ENCODE data around the gene CCDC93. TPM values are rescaled to one million over a fixed set of nuclear protein-coding genes. Genes with fewer than 3 reads are reported as not detected.

CCDC93 gene
- polyA plus RNA-seq (13.6 to 21.3 TPM (median 16.2 TPM) in 3 replicates), polyA minus RNA-seq (11.5 to 23.6 TPM (median 14.7 TPM) in 3 replicates)
- polyA plus RNA-seq (2011; ENCODE audit: low read depth) = 217 TPM
- polyA plus RNA-seq (2011; cell fraction: cytosol; rRNA removed) = 8.3 and 11.4 TPM in 2 replicates
- 51.6 and 61.6 TPM in 2 replicates for polyA plus RNA-seq (2011; cell fraction: nucleus; rRNA removed)
- polyA plus RNA-seq (2012; ENCODE audit: low replicate concordance) = 11.0 and 15.6 TPM in 2 replicates
- 11.3 TPM for polyA minus RNA-seq (2011; cell fraction: cytosol; rRNA and poly(A)+ RNA removed)
- polyA minus RNA-seq (2011; cell fraction: nucleus; rRNA and poly(A)+ RNA removed) = 23.7 and 53.8 TPM in 2 replicates

- H3K4me3 ChIP-seq (ENCODE audit: control insufficient read depth in 2 of 3, extremely low read depth in 1 of 3, insufficient read depth in 2 of 3, low read depth in 1 of 3, low read length in 3 of 3) = peak within 1 kb of the TSS; percentile 87 to 99 (median 97)
- peak within 1 kb of the TSS; percentile 99 for H3K4me2 ChIP-seq (ENCODE audit: control insufficient read depth, extremely low read depth, insufficient read depth, low read depth, low read length)
- no peaks in the 10 kb centered on the region for H4K20me1 ChIP-seq (ENCODE audit: control insufficient read depth, extremely low read depth, insufficient read depth, low read length)
- peak within 1 kb of the TSS; percentile 89 for H3K9ac ChIP-seq (ENCODE audit: control insufficient read depth, extremely low read depth, insufficient read depth, low read length)
- peak within 1 kb of the TSS; percentile 86 for H3K27ac ChIP-seq (ENCODE audit: control insufficient read depth, insufficient read depth, low read length)
- H3K9me1 ChIP-seq (ENCODE audit: control insufficient read depth, extremely low read depth, insufficient read depth, low read length) = no peaks in the 10 kb centered on the region
- DNase-seq (ENCODE audit: low read depth, low spot score) (peak; percentile 9), FAIRE-seq (no peak)
- peaks cover 48% of the 10 kb centered on the region for H3K79me2 ChIP-seq (ENCODE audit: control insufficient read depth, insufficient read depth, low read length)
- H3K4me1 ChIP-seq (ENCODE audit: control insufficient read depth, extremely low read depth, insufficient read depth, low read length) = peaks cover 5% of the 10 kb centered on the region
- no peak for TF ChIP-seq CTCF (optimal IDR thresholded peaks at IDR 0.05 in 1 of 3, IDR thresholded peaks at IDR 0.05 in 1 of 3, conservative IDR thresholded peaks at IDR 0.05 in 1 of 3; ENCODE audit: extremely low read depth in 1 of 3, insufficient read depth in 2 of 3, low read length in 3 of 3)
- no peak for TF ChIP-seq EZH2 (IDR thresholded peaks at IDR 0.05; ENCODE audit: low read length)
- dilution Hi-C loops (cut with MboI; ENCODE audit: extremely low pct_ligation_motif_present, low sequenced_read_pairs) = no loop called here
- peaks cover 0 to 4% of the 10 kb centered on the region in 2 experiments for H3K36me3 ChIP-seq (ENCODE audit: control insufficient read depth in 2 of 2, extremely low read depth in 1 of 2, insufficient read depth in 2 of 2, low read length in 2 of 2)
- peak within 1 kb of the TSS; percentile 99 for H2AFZ ChIP-seq (ENCODE audit: control insufficient read depth, low read length)
- H3K9me3 ChIP-seq (ENCODE audit: control insufficient read depth, low read depth, low read length) = no peaks in the 10 kb centered on the region
- no peaks in the 10 kb centered on the region for H3K27me3 ChIP-seq (ENCODE audit: control insufficient read depth, extremely low read depth, insufficient read depth, low read length)
These were observed at the start of gene CCDC93 for GRCh38 chr2:118013724-118014491. CCDC93 (minus strand) TSS chr2:118014070; CDS start chr2:118013995, 75 bp downstream.

DNA sequence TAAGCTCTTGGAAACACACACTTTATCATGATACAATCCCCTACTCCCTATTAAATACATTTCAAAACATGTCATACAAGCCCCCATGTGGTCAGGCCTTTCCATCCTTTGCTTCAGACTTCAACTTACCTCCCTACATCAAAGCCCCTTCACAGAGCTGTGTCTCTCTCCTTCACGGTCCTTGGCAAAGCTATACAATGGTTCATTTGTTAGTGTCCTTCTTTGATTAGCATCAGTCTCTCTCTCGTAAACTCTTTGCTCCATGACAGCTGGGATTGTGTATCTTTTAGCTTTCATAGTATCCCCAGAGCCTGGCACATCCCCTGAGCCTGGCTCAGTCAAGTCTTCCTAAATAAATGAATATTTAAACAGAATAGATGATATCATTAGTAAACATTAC lies 48.8 kb upstream of the CCDC93 start:
- no peak for FAIRE-seq

More for the DNA sequence above, 48.8 kb upstream of the CCDC93 start:
- H3K4me3 ChIP-seq (ENCODE audit: control insufficient read depth in 2 of 3, extremely low read depth in 1 of 3, insufficient read depth in 2 of 3, low read depth in 1 of 3, low read length in 3 of 3) = no peak overlapping the region
- no peaks in the 10 kb centered on the region for H3K79me2 ChIP-seq (ENCODE audit: control insufficient read depth, insufficient read depth, low read length)
- H3K4me2 ChIP-seq (ENCODE audit: control insufficient read depth, extremely low read depth, insufficient read depth, low read depth, low read length) = no peak overlapping the region
- no peaks in the 10 kb centered on the region for H4K20me1 ChIP-seq (ENCODE audit: control insufficient read depth, extremely low read depth, insufficient read depth, low read length)
- no peak for DNase-seq (ENCODE audit: low read depth, low spot score)
- no peak overlapping the region for H3K27ac ChIP-seq (ENCODE audit: control insufficient read depth, insufficient read depth, low read length)
- no peaks in the 10 kb centered on the region for H3K27me3 ChIP-seq (ENCODE audit: control insufficient read depth, extremely low read depth, insufficient read depth, low read length)
- no peaks in the 10 kb centered on the region for H3K4me1 ChIP-seq (ENCODE audit: control insufficient read depth, extremely low read depth, insufficient read depth, low read length)
- no peaks in the 10 kb centered on the region for H3K36me3 ChIP-seq (ENCODE audit: control insufficient read depth in 2 of 2, extremely low read depth in 1 of 2, insufficient read depth in 2 of 2, low read length in 2 of 2)
- H3K9me3 ChIP-seq (ENCODE audit: control insufficient read depth, low read depth, low read length) = no peaks in the 10 kb centered on the region
- TF ChIP-seq EZH2 (IDR thresholded peaks at IDR 0.05; ENCODE audit: low read length) = no peak
- no peaks in the 10 kb centered on the region for H3K9me1 ChIP-seq (ENCODE audit: control insufficient read depth, extremely low read depth, insufficient read depth, low read length)
- no peak overlapping the region for H3K9ac ChIP-seq (ENCODE audit: control insufficient read depth, extremely low read depth, insufficient read depth, low read length)
- dilution Hi-C loops (cut with MboI; ENCODE audit: extremely low pct_ligation_motif_present, low sequenced_read_pairs) = no loop called here
- no peak overlapping the region for H2AFZ ChIP-seq (ENCODE audit: control insufficient read depth, low read length)
